ENCODE data around the gene ATP2B2. TPM values are rescaled to one million over a fixed set of nuclear protein-coding genes. Genes with fewer than 3 reads are reported as not detected.

Gene ATP2B2
- total and polyA plus RNA-seq, 10 of the 15 experiments (the other 5 are each of a cell fraction or from before 2014, with no cell fraction given): 0.04 TPM; not detected in 9

- peaks cover 8 to 14% of the 10 kb centered on the region in 2 experiments for H3K36me3 ChIP-seq (ENCODE audit: control insufficient read depth in 2 of 2, insufficient read depth in 2 of 2, low read length in 1 of 2)
- intact Hi-C loops (cut with micrococcal nuclease; ENCODE audit: unreplicated experiment): no loop called here
- H3K27me3 ChIP-seq (replicated peaks in 1 of 2; ENCODE audit: control insufficient read depth in 2 of 2, insufficient read depth in 2 of 2, low read length in 1 of 2): no peaks in the 10 kb centered on the region
- TF ChIP-seq ZBTB40 (IDR thresholded peaks at IDR 0.05; ENCODE audit: borderline replicate concordance): no peak
- no peak for TF ChIP-seq EED (IDR thresholded peaks at IDR 0.05; ENCODE audit: low read depth)
- no peak overlapping the region for H3K27ac ChIP-seq (ENCODE audit: control insufficient read depth, insufficient read depth)
- no peaks in the 10 kb centered on the region; the same call in 1 of the 2 replicates for H4K20me1 ChIP-seq (ENCODE audit: control insufficient read depth, insufficient read depth)
- no TSS peak for BruUV-seq (replicated peaks)
- DNase-seq (ENCODE audit: low read depth, low spot score) (no peak), FAIRE-seq (no peak), ATAC-seq (no peak)
- ChIA-PET CTCF (interaction anchor here (1.2 kb wide), 1 partner anchor 25 kb away, joined by 5 read pairs; no protein-coding TSS in a partner anchor), POLR2A (no interaction called here), SMC1A (ENCODE audit: uncharacterized antibody, unreplicated experiment) (interaction anchor here (0.8 kb wide), 1 partner anchor 125 kb away, joined by 4 read pairs; no protein-coding TSS in a partner anchor), RAD21 (ENCODE audit: unreplicated experiment) (no interaction called here)
- no peaks in the 10 kb centered on the region; the same call in 1 of the 2 replicates for H3K79me2 ChIP-seq (ENCODE audit: control insufficient read depth, insufficient read depth, low read length)
- in situ Hi-C loops (cut with MboI): no loop called here
- H3K4me3 ChIP-seq: no peak overlapping the region
- H3K4me2 ChIP-seq (ENCODE audit: control insufficient read depth, insufficient read depth): no peak overlapping the region
- no peaks in the 10 kb centered on the region for H3K9me3 ChIP-seq (replicated peaks; ENCODE audit: control insufficient read depth, insufficient read depth, low read length)
- 76% methylated on average over 11 of the region's 11 CpGs for WGBS (ENCODE audit: insufficient coverage, insufficient replicate concordance, low lambda C conversion rate, missing lambda C conversion rate)
- peaks cover 12% of the 10 kb centered on the region; the same call in 1 of the 2 replicates for H3K4me1 ChIP-seq (ENCODE audit: control insufficient read depth, insufficient read depth, low read length)
- H3K9ac ChIP-seq (ENCODE audit: control insufficient read depth, insufficient read depth, low read length): no peak overlapping the region
- H2AFZ ChIP-seq (ENCODE audit: control insufficient read depth, low read depth, low read length): no peak overlapping the region
Observed at GRCh38 chr3:10288575-10288960, 216.8 kb downstream of the ATP2B2 start.
